OCI-LY3 (cell line): Measurements from ENCODE around the gene ZMIZ1.

Experiments
- H2AFZ ChIP-seq: fragments of 200-600, 300-600 bp; shearing (Covaris generic); 2 replicates; pipeline ENCODE4 v1.6.0; 2014; ENCODE audit warnings: antibody characterized with exemption, low read depth, low read length
- H3K27ac ChIP-seq: fragments of 200-600, 300-600 bp; sonication (generic); 2 replicates; pipeline ENCODE4 v1.5.1; 2014; ENCODE audit warnings: mild to moderate bottlenecking, low read length, moderate library complexity, mixed read lengths
- H3K27me3 ChIP-seq: fragments of 200-600, 300-600 bp; sonication (generic); 2 replicates; pipeline ENCODE4 v1.6.1; 2014; ENCODE audit warnings: low read depth, low read length, mixed read lengths
- H3K36me3 ChIP-seq: fragments of 200-600, 300-600 bp; sonication (generic); replicated peaks from 2 replicates; pipeline ENCODE3; 2014; ENCODE audit warnings: low read depth, low read length, mixed read lengths
- H3K4me1 ChIP-seq: fragments of 300-600, 200-600 bp; sonication (generic); 2 replicates; pipeline ENCODE4 v1.6.1; 2014; ENCODE audit warnings: low read length, mixed read lengths
- H3K4me2 ChIP-seq: fragments of 200-600, 300-600 bp; sonication (generic); 2 replicates; pipeline ENCODE4 v1.6.1; 2014; ENCODE audit warnings: low read length, mixed read lengths
- H3K4me3 ChIP-seq: fragments of 300-600, 200-600 bp; sonication (generic); 2 replicates; pipeline ENCODE4 v1.5.1; 2014; ENCODE audit warnings: antibody characterized with exemption, mild to moderate bottlenecking, low read length, moderate library complexity
- H3K79me2 ChIP-seq: fragments of 300-600, 200-600 bp; shearing (Covaris generic); 2 replicates; pipeline ENCODE4 v1.6.1; 2014; ENCODE audit warnings: mild to moderate bottlenecking, low read length, mixed read lengths
- H3K9ac ChIP-seq: fragments of 300-600, 200-600 bp; shearing (Covaris generic); 2 replicates; pipeline ENCODE4 v1.6.0; 2014; ENCODE audit warnings: mild to moderate bottlenecking, low read length, moderate library complexity
- H3K9me3 ChIP-seq: fragments of 200-600, 300-600 bp; shearing (Covaris generic); 2 replicates; pipeline ENCODE4 v1.6.1; 2014; ENCODE audit warnings: low read length, mixed read lengths; ENCODE audit not compliant: insufficient read depth
- H4K20me1 ChIP-seq: fragments of 200-600, 300-600 bp; sonication (generic); 2 replicates; pipeline ENCODE4 v1.6.1; 2016; ENCODE audit warnings: low read length, mixed read lengths; ENCODE audit not compliant: insufficient read depth
- EZH2phosphoT487 ChIP-seq: fragments of 200-600 bp; shearing (Covaris generic); IDR thresholded peaks from 2 replicates; pipeline ENCODE4 v1.6.1; 2018; ENCODE audit warnings: antibody characterized with exemption, mixed run types, low read depth
- TF ChIP-seq, protein P1 (sequence below): fragments of 200-600, 300-600 bp; sonication (generic); IDR thresholded peaks from 2 replicates; pipeline ENCODE4 v1.5.1; 2014; ENCODE audit warnings: antibody characterized with exemption, low read length, low read depth

Gene ZMIZ1

DNA sequence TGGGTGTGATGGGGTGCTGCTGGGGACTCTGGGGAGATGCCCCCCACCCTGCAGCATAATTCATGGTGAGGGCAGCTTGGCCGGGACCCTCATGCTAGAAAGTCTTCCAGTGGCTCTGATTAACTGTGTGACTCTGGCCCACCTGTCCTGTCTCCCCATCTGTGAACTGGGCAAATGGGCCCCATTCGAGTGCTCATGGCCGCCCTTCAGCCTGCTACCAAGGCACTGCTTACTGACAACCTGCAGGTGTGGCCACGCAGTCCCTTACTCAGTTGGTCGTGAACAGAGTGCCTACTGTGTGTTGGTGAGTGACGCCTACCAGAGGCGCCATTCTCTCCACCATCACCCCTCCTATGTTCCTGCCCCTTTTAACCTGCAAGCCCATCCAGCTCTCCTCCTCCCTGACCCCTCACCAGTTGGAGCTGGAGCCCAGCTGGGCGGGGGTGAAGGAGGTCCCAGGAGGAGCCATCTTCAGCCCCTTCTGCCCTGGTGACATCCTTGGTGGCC lies 109.4 kb downstream of the ZMIZ1 start:
- Histone ChIP-seq H4K20me1 (no peaks in the 10 kb centered on the region), H3K79me2 (no peaks in the 10 kb centered on the region), H2AFZ (no peak overlapping the region), H3K4me3 (no peak overlapping the region), H3K9me3 (no peaks in the 10 kb centered on the region), H3K27me3 (no peaks in the 10 kb centered on the region), H3K4me2 (no peak overlapping the region), H3K36me3 (no peaks in the 10 kb centered on the region), H3K4me1 (no peaks in the 10 kb centered on the region), H3K9ac (no peak overlapping the region), H3K27ac (no peak overlapping the region)
- TF ChIP-seq, protein P1, sequence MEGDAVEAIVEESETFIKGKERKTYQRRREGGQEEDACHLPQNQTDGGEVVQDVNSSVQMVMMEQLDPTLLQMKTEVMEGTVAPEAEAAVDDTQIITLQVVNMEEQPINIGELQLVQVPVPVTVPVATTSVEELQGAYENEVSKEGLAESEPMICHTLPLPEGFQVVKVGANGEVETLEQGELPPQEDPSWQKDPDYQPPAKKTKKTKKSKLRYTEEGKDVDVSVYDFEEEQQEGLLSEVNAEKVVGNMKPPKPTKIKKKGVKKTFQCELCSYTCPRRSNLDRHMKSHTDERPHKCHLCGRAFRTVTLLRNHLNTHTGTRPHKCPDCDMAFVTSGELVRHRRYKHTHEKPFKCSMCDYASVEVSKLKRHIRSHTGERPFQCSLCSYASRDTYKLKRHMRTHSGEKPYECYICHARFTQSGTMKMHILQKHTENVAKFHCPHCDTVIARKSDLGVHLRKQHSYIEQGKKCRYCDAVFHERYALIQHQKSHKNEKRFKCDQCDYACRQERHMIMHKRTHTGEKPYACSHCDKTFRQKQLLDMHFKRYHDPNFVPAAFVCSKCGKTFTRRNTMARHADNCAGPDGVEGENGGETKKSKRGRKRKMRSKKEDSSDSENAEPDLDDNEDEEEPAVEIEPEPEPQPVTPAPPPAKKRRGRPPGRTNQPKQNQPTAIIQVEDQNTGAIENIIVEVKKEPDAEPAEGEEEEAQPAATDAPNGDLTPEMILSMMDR: no peak
- no peak for TF ChIP-seq EZH2phosphoT487

DNA sequence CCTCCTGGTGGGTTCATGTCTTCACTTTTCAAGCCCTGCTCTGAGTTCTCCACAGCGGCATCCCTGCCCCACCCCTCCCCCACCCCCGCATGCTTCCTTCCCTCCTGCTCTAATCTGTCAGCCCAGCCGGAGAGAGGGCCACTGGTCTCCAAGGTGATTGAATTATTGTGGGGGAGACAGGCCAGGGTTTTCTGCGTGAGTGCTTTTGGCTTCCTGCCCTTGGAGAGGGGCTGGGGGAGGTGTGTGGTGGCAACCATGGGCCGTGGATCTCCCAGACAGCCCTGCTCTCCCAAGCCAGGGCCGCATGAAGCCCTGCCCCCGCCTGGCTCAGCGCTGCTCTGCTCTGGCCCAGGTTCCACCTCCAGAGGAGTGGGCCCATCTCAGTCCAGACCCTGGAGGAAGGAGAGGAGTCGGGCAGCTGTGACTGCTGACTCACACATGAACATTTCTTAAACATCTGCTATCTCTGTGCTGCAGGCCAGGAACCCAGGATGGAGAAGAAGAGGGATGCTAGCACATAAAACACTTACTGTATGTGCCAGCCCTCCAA lies 109.9 kb downstream of the ZMIZ1 start:
- no peaks in the 10 kb centered on the region for H3K4me1 ChIP-seq
- H2AFZ ChIP-seq: no peak overlapping the region
- H3K9ac ChIP-seq: no peak overlapping the region
- H3K36me3 ChIP-seq: no peaks in the 10 kb centered on the region
- H3K4me3 ChIP-seq: no peak overlapping the region
- H3K79me2 ChIP-seq: no peaks in the 10 kb centered on the region
- H3K27ac ChIP-seq: no peak overlapping the region
- no peaks in the 10 kb centered on the region for H4K20me1 ChIP-seq
- H3K4me2 ChIP-seq: no peak overlapping the region
- TF ChIP-seq, protein P1: no peak
- TF ChIP-seq EZH2phosphoT487: no peak
- no peaks in the 10 kb centered on the region for H3K27me3 ChIP-seq
- no peaks in the 10 kb centered on the region for H3K9me3 ChIP-seq

DNA sequence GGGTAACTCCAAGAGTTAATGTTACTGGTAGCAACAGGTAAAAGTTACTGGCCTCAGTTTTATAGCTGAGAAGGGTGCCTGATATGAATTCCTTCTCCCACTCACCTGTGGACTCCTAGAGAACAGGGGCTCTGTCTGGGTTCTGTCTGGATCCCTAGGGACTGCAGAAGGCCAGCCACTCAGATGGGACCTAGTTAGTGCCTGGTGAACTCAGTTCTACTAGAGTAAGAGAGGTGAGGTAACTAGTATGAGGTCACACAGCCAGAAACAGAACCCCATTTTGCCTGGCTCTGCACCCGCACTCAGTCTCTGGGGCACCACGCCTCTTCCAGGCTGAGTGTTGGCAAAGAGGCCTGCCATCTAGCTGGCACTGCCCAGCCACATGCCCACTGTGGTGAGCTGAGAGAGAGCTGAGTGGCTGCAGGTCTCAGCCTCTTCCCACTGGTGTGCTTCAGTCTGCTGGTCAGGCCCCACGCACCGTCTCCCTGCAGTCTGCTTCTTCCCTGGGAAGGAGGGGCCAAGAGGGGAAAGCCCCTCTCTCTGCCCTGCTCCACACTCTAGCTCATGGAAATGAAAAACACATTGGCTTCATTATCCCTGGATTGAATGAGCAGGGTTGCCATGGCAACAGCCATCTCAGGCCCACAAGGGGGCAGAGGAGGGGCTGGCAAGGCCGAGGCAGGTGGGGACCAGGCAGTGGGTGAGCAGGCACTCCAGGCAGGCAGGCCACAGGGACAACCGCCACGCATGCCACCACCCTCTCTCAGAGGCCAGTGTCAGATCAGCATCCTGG lies 110.6 kb downstream of the ZMIZ1 start:
- TF ChIP-seq, protein P1: no peak
- TF ChIP-seq EZH2phosphoT487: no peak
- Histone ChIP-seq H3K36me3 (no peaks in the 10 kb centered on the region), H3K4me1 (no peaks in the 10 kb centered on the region), H3K4me3 (no peak overlapping the region), H3K4me2 (no peak overlapping the region), H4K20me1 (no peaks in the 10 kb centered on the region), H3K27ac (no peak overlapping the region), H2AFZ (no peak overlapping the region), H3K79me2 (no peaks in the 10 kb centered on the region), H3K9ac (no peak overlapping the region), H3K27me3 (no peaks in the 10 kb centered on the region), H3K9me3 (no peaks in the 10 kb centered on the region)

DNA sequence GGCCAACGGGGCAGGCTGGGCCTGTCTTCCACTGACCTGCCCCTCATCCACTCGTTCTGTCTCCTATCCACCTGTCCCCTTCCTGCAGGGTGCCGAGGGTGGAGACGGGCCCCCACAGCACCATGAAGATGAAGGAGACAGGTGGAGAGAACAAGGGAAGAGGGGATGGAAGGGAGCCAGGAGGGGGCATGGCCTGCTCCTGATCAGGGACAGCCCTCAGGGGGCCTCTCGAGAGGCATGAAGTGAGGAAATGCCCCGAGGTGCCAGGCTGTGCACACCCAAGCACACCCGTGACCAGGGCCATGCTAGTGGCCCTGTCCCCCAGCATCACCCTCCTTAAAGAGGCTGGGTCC lies 111.2 kb downstream of the ZMIZ1 start:
- Histone ChIP-seq H4K20me1 (no peaks in the 10 kb centered on the region), H3K27ac (no peak overlapping the region), H3K36me3 (no peaks in the 10 kb centered on the region), H3K4me1 (no peaks in the 10 kb centered on the region), H3K4me3 (no peak overlapping the region), H3K79me2 (no peaks in the 10 kb centered on the region), H3K27me3 (no peaks in the 10 kb centered on the region), H3K9me3 (no peaks in the 10 kb centered on the region), H2AFZ (no peak overlapping the region), H3K4me2 (no peak overlapping the region), H3K9ac (no peak overlapping the region)
- TF ChIP-seq EZH2phosphoT487: no peak
- TF ChIP-seq, protein P1: no peak
